ENCODE data around the gene HOGA1.

- TF ChIP-seq, protein P1, sequence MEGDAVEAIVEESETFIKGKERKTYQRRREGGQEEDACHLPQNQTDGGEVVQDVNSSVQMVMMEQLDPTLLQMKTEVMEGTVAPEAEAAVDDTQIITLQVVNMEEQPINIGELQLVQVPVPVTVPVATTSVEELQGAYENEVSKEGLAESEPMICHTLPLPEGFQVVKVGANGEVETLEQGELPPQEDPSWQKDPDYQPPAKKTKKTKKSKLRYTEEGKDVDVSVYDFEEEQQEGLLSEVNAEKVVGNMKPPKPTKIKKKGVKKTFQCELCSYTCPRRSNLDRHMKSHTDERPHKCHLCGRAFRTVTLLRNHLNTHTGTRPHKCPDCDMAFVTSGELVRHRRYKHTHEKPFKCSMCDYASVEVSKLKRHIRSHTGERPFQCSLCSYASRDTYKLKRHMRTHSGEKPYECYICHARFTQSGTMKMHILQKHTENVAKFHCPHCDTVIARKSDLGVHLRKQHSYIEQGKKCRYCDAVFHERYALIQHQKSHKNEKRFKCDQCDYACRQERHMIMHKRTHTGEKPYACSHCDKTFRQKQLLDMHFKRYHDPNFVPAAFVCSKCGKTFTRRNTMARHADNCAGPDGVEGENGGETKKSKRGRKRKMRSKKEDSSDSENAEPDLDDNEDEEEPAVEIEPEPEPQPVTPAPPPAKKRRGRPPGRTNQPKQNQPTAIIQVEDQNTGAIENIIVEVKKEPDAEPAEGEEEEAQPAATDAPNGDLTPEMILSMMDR (IDR thresholded peaks at IDR 0.05; ENCODE audit: low read length), result no peak
- no peak for TF ChIP-seq EZH2 (IDR thresholded peaks at IDR 0.05; ENCODE audit: borderline replicate concordance, low read length)
Measured at GRCh38 chr10:97582169-97582568, 2.0 kb upstream of the HOGA1 start.
